ENCODE data around the gene CEL. TPM values are rescaled to one million over a fixed set of nuclear protein-coding genes. Genes with fewer than 3 reads are reported as not detected.
"Not testable (repeated sequence)": the region's sequence is repeated elsewhere in the genome, so short reads cannot be mapped to it uniquely, and the experiment has no call there.

The CEL gene
- total and polyA plus RNA-seq, 11 donors = 0.61 to 4.0 (median 2.3) TPM

DNA sequence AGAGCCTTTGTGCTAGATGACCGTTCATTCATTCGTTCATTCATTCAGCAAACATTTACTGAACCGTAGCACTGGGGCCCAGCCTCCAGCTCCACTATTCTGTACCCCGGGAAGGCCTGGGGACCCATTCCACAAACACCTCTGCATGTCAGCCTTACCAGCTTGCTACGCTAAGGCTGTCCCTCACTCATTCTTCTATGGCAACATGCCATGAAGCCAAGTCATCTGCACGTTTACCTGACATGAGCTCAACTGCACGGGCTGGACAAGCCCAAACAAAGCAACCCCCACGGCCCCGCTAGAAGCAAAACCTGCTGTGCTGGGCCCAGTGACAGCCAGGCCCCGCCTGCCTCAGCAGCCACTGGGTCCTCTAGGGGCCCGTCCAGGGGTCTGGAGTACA lies 6.0 kb downstream of the CEL start:
- TF ChIP-seq POLR2A (IDR thresholded peaks at IDR 0.05) = no peak
- TF ChIP-seq, protein P1, sequence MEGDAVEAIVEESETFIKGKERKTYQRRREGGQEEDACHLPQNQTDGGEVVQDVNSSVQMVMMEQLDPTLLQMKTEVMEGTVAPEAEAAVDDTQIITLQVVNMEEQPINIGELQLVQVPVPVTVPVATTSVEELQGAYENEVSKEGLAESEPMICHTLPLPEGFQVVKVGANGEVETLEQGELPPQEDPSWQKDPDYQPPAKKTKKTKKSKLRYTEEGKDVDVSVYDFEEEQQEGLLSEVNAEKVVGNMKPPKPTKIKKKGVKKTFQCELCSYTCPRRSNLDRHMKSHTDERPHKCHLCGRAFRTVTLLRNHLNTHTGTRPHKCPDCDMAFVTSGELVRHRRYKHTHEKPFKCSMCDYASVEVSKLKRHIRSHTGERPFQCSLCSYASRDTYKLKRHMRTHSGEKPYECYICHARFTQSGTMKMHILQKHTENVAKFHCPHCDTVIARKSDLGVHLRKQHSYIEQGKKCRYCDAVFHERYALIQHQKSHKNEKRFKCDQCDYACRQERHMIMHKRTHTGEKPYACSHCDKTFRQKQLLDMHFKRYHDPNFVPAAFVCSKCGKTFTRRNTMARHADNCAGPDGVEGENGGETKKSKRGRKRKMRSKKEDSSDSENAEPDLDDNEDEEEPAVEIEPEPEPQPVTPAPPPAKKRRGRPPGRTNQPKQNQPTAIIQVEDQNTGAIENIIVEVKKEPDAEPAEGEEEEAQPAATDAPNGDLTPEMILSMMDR (IDR thresholded peaks at IDR 0.05) = no peak
- H3K27ac ChIP-seq = no peak overlapping the region
- H3K27me3 ChIP-seq = no peaks in the 10 kb centered on the region
- H3K4me3 ChIP-seq = no peak overlapping the region
- H3K9me3 ChIP-seq = no peaks in the 10 kb centered on the region
- no peaks in the 10 kb centered on the region for H3K4me1 ChIP-seq
- intact Hi-C loops (cut with DNase I) = no loop called here
- no peaks in the 10 kb centered on the region for H3K36me3 ChIP-seq
- WGBS, 4 donors = 83 to 86% (median 84%) methylated on average over 11 of the region's 11 CpGs
- DNase-seq (no peak), ATAC-seq (no peak)

DNA sequence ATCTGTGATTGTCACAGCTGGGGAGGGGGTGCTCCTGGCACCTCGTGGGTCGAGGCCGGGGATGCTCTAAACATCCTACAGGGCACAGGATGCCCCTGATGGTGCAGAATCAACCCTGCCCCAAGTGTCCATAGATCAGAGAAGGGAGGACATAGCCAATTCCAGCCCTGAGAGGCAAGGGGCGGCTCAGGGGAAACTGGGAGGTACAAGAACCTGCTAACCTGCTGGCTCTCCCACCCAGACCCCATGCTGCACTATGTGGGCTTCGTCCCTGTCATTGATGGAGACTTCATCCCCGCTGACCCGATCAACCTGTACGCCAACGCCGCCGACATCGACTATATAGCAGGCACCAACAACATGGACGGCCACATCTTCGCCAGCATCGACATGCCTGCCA lies 6.7 kb downstream of the CEL start:
- WGBS, 4 donors = 95 to 100% methylated on average over 2 to 3 of the region's 15 CpGs; no CpG with 5 or more reads in 2 of the 4 donors

GRCh38 chr9:133070500-133070961 lies 8.8 kb downstream of the CEL start:
- H3K9me3 ChIP-seq; H3K36me3 ChIP-seq; H3K4me1 ChIP-seq; H3K27ac ChIP-seq; H3K4me3 ChIP-seq; intact Hi-C loops (cut with DNase I); H3K27me3 ChIP-seq: not testable (repeated sequence)
- WGBS, 4 donors = 89 to 94% (median 91%) methylated on average over 11 to 17 of the region's 17 CpGs
- peak in 1 of 5 donors; percentile 12 for DNase-seq
- peak in 1 of 4 donors; percentile 11 for ATAC-seq

More for the DNA sequence above, 6.7 kb downstream of the CEL start:
- H3K9me3 ChIP-seq; ATAC-seq; H3K36me3 ChIP-seq; H3K27ac ChIP-seq; DNase-seq; H3K4me3 ChIP-seq; intact Hi-C loops (cut with DNase I); H3K4me1 ChIP-seq; H3K27me3 ChIP-seq: not testable (repeated sequence)

DNA sequence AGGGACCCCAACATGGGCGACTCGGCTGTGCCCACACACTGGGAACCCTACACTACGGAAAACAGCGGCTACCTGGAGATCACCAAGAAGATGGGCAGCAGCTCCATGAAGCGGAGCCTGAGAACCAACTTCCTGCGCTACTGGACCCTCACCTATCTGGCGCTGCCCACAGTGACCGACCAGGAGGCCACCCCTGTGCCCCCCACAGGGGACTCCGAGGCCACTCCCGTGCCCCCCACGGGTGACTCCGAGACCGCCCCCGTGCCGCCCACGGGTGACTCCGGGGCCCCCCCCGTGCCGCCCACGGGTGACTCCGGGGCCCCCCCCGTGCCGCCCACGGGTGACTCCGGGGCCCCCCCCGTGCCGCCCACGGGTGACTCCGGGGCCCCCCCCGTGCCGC lies 9.2 kb downstream of the CEL start:
- peak in 1 of 5 donors; percentile 2 for DNase-seq
- H3K27ac ChIP-seq; H3K4me1 ChIP-seq; H3K9me3 ChIP-seq; H3K27me3 ChIP-seq; H3K36me3 ChIP-seq; ATAC-seq; intact Hi-C loops (cut with DNase I); H3K4me3 ChIP-seq: not testable (repeated sequence)
- 92 to 96% (median 95%) methylated on average over 9 to 24 of the region's 31 CpGs; no CpG with 5 or more reads in 1 of the 4 donors for WGBS, 4 donors

DNA sequence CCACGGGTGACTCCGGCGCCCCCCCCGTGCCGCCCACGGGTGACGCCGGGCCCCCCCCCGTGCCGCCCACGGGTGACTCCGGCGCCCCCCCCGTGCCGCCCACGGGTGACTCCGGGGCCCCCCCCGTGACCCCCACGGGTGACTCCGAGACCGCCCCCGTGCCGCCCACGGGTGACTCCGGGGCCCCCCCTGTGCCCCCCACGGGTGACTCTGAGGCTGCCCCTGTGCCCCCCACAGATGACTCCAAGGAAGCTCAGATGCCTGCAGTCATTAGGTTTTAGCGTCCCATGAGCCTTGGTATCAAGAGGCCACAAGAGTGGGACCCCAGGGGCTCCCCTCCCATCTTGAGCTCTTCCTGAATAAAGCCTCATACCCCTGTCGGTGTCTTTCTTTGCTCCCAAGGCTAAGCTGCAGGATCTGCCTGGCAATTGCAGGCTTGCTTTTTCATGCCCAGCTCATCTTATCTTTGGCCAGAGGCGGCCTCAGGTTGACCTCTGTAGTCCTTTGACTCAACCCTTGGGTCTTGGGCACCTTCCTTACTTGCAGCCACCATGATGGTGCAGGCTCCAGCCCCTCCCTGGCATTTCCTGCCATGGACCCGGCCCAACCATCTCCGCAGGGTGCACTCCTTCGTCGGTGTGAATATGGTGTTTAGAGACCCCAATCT lies 9.8 kb downstream of the CEL start:
- H3K4me1 ChIP-seq = no peaks in the 10 kb centered on the region
- no peaks in the 10 kb centered on the region for H3K27me3 ChIP-seq
- intact Hi-C loops (cut with DNase I) = no loop called here
- no peak for ATAC-seq
- DNase-seq = peak in 1 of 5 donors; percentile 6
- no peak overlapping the region for H3K27ac ChIP-seq
- H3K4me3 ChIP-seq = no peak overlapping the region
- no peaks in the 10 kb centered on the region for H3K36me3 ChIP-seq
- TF ChIP-seq, protein P1 (IDR thresholded peaks at IDR 0.05) = no peak
- no peak for TF ChIP-seq POLR2A (IDR thresholded peaks at IDR 0.05)
- no peaks in the 10 kb centered on the region for H3K9me3 ChIP-seq
- 88 to 95% (median 91%) methylated on average over 6 to 33 of the region's 33 CpGs for WGBS, 4 donors

GRCh38 chr9:133072210-133072609 lies 10.4 kb downstream of the CEL start:
- WGBS, 4 donors = 93 to 96% (median 95%) methylated on average over 5 of the region's 5 CpGs
- intact Hi-C loops (cut with DNase I) = not testable (repeated sequence)

More at GRCh38 chr9:133072210-133072609, 10.4 kb downstream of the CEL start:
- H3K36me3 ChIP-seq, H3K27ac ChIP-seq, ATAC-seq, H3K9me3 ChIP-seq, H3K4me3 ChIP-seq, H3K4me1 ChIP-seq, H3K27me3 ChIP-seq: not testable (repeated sequence)
- peak in 1 of 5 donors; percentile 1 for DNase-seq
